ENCODE measurements around the gene GNPTAB.
"Not testable (repeated sequence)": the region's sequence is repeated elsewhere in the genome, so short reads cannot be mapped to it uniquely, and the experiment has no call there.

GNPTAB gene

GRCh38 chr12:101743724-101744472 lies 86.9 kb downstream of the GNPTAB start:
- in situ Hi-C loops (cut with MboI; ENCODE audit: low sequenced_read_pairs), result no loop called here

DNA sequence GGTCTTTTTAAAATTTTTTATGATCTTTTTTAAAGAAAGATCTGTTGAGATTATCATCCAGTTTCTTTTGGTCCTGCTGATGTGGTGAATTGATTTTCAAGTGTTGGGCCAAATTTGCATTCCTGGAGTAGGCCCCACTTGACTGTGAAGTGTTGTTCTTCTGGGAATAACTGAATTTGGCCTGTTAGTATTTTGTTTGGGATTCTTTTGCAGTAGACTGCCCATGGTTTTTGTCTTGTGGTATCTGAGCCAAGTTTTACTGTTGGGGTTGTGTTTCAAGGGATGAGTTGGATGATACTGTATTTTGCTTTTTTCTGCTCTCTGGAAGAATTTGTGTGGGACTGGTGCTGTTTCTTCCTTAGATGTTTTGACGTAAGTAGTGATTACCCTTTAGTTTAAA lies 87.5 kb downstream of the GNPTAB start:
- in situ Hi-C loops (cut with MboI; ENCODE audit: low sequenced_read_pairs), result no loop called here

- in situ Hi-C loops (cut with MboI; ENCODE audit: low sequenced_read_pairs), result no loop called here
Measured at GRCh38 chr12:101740980-101741379, 89.8 kb downstream of the GNPTAB start.

DNA sequence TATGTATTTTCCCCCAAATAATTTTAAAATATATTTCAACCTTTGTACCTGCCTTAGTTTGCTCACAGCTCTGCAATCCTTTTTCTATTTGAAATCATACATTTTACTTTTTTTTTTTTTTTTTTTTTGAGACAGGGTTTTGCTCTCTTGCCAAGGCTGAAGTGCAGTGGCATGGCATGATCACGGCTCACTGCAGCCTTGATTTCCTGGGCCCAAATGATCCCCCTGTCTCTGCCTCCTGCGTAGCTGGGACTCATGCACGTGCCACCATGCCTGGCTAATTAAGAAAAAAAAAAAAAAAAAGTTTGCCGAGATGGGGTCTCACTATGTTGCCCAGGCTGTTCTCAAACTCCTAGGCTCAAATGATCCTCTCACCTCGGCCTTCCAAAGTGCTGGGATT lies 90.2 kb downstream of the GNPTAB start:
- in situ Hi-C loops (cut with MboI; ENCODE audit: low sequenced_read_pairs), result no loop called here

- in situ Hi-C loops (cut with MboI; ENCODE audit: low sequenced_read_pairs), result no loop called here
Measured at GRCh38 chr12:101738920-101739665, 91.7 kb downstream of the GNPTAB start, which contains the start of gene SYCP3. Gene SYCP3 (minus strand): TSS chr12:101739462. CDS start chr12:101737935, 1,527 bp downstream.

GRCh38 chr12:101737476-101737875 lies 93.3 kb downstream of the GNPTAB start:
- in situ Hi-C loops (cut with MboI; ENCODE audit: low sequenced_read_pairs), result no loop called here

- in situ Hi-C loops (cut with MboI; ENCODE audit: low sequenced_read_pairs), result not testable (repeated sequence)
Measured at GRCh38 chr12:101734482-101734881, 96.3 kb downstream of the GNPTAB start.

DNA sequence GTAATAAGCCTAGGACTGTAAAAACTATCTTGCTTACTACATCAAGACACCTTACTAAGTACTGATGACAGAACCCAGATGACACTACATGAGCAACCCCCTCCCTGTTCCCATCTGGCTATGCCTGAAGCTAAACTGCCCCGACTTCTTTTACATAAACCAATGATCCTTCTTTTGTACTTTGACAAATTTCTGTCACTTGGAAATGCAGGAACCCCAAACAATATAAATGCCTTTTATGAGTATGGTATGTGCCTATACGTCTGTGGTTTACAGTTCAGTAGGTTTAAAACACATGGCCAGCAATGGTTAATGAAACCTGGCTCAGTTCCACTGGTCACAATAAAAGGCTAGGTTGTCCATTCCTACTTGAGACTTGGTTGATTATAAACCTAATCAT lies 97.6 kb downstream of the GNPTAB start:
- in situ Hi-C loops (cut with MboI; ENCODE audit: low sequenced_read_pairs), result no loop called here

GRCh38 chr12:101732318-101732717 lies 98.4 kb downstream of the GNPTAB start:
- in situ Hi-C loops (cut with MboI; ENCODE audit: low sequenced_read_pairs), result no loop called here

DNA sequence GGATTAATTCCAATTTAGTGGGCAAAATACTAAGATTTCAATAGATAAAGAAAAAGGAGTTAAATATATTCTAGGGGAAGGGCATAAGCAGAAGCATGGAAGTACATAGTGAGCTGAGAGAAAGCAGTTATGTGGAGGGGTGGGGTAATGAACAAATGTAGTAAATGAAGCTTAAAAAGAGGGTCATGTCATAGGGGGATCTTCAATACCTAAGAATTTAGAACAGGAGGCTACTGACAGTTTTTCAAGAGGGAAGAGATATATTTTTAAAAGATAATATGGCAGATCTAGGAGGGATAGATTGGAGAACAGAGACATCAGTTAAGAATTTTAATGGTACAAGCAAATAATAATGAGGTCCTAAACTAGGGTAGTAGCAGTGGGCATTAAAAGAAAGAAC lies 100.9 kb downstream of the GNPTAB start:
- in situ Hi-C loops (cut with MboI; ENCODE audit: low sequenced_read_pairs), result no loop called here

GRCh38 chr12:101727098-101727497 lies 103.7 kb downstream of the GNPTAB start:
- in situ Hi-C loops (cut with MboI; ENCODE audit: low sequenced_read_pairs), result no loop called here

- in situ Hi-C loops (cut with MboI; ENCODE audit: low sequenced_read_pairs), result no loop called here
Measured at GRCh38 chr12:101722392-101722791, 108.4 kb downstream of the GNPTAB start.

DNA sequence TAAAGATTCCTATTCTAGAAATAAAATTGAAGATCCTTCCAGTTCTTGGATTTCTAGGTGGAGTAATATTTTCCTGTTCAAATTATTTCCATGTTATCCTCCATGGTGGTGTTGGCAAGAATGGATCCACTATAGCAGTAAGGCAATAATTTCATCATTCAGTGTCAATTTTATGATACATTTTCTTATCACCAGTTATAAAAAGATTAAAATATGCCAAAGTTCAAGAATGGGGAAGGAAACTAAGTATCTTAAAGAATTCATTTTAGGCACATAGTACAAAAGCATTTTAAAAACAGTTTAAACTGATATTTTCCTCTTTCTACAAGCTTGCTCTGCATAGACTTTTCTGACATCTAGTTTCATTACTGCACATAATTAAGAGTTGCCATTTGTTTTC lies 110.6 kb downstream of the GNPTAB start:
- in situ Hi-C loops (cut with MboI; ENCODE audit: low sequenced_read_pairs), result no loop called here

DNA sequence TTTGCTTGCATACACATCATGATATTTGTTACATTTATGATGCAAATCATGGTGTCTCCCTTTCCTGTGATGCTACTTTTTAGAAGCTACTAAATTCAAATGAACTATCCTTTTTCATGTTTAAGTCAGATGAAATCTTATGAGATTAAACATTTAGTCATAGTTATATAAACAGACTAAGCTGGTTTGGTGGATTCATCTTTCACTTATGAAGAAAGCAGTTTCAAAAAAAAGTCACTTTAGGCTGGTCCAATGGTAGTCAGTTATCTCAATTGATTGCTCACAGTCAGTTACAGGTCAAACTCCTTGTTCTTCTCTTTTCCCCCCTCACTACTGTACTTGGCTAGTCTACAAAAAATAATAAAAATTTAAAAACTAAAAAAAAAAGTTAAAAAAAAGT lies 111.2 kb downstream of the GNPTAB start:
- in situ Hi-C loops (cut with MboI; ENCODE audit: low sequenced_read_pairs), result no loop called here

DNA sequence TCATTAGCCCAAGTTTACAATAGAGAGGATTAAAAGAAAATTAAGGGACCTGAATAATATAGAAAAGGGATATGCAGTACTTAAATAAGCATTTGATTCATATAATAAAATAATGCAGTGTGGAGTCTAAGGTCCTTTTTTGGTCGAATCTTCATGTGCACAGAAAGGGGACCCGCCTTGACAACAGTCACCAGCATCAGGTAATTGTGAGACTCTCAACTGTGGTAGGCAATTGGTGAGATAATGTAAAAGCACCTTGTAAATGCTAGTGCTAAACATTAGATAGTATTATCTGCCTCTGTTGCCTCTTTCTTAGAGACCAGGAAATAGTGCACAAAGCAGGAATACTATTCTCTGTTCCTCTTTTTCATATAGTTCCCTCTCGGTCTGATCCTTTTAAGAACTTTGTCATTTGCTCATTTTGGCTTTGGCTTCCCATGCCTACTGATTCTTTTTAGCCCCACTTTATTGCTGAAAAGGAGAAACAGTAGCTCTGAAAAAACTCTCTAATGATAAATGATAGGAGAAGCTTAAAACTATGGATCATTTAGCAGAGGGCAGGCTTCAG lies 115.8 kb downstream of the GNPTAB start:
- in situ Hi-C loops (cut with MboI; ENCODE audit: low sequenced_read_pairs), result no loop called here

- in situ Hi-C loops (cut with MboI; ENCODE audit: low sequenced_read_pairs), result no loop called here
Measured at GRCh38 chr12:101713930-101714329, 116.8 kb downstream of the GNPTAB start.

GRCh38 chr12:101713059-101713682 lies 117.6 kb downstream of the GNPTAB start:
- in situ Hi-C loops (cut with MboI; ENCODE audit: low sequenced_read_pairs), result no loop called here

DNA sequence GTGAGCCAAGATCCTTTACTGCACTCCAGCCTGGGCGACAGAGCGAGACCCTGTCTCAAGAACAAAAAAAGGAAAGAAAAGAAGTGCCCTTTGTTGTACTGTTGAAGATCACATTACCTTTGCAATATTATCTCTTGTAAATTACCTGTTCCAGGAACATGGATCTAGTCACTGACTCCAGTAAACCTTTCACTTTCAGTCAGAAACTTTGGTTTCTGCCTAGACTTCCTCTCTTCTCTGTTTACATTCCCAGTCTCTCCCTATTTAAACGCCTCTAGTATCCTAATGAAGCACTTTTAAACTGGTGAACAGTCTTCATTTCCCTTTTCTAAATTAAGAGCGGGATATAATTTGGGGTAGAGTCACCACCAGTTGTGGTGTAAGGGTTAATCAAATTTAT lies 120.5 kb downstream of the GNPTAB start:
- in situ Hi-C loops (cut with MboI; ENCODE audit: low sequenced_read_pairs), result no loop called here

- in situ Hi-C loops (cut with MboI; ENCODE audit: low sequenced_read_pairs), result no loop called here
Measured at GRCh38 chr12:101707131-101707782, 123.5 kb downstream of the GNPTAB start.

GRCh38 chr12:101706403-101706802 lies 124.4 kb downstream of the GNPTAB start:
- in situ Hi-C loops (cut with MboI; ENCODE audit: low sequenced_read_pairs), result no loop called here

GRCh38 chr12:101703487-101703886 lies 127.3 kb downstream of the GNPTAB start:
- in situ Hi-C loops (cut with MboI; ENCODE audit: low sequenced_read_pairs), result no loop called here

Measured in HL-60/S4 treated with phorbol 12-myristate 13-acetate at 8.2 ng/mL for 4 days and 3 days (cell line).